Gastroesophageal sphincter (tissue), 4 donors: ENCODE measurements around the gene RRAD. TPM values are rescaled to one million over a fixed set of nuclear protein-coding genes. Genes with fewer than 3 reads are reported as not detected.

Experiments used
- ATAC-seq: fragments of 150-250 bp; one replicate; pipeline ENCODE4 v1.9.1; 2016; ENCODE audit warnings: mild to moderate bottlenecking, moderate library complexity
- H3K27ac ChIP-seq, 4 donors: fragments of 200-600 bp; sonication (generic) in 3 of 4; 1 replicate in 3 of 4; 2 replicates in 1 of 4; pipeline ENCODE4 v1.5.1; 2016 to 2019
- H3K27me3 ChIP-seq: fragments of 200-600 bp; sonication (generic); one replicate; pipeline ENCODE4 v1.5.1; 2019
- H3K36me3 ChIP-seq, 2 donors: fragments of 200-600 bp; sonication (generic); one replicate each; pipeline ENCODE4 v1.5.1; 2019; ENCODE audit warnings: control low read depth in 1 of 2
- H3K4me1 ChIP-seq, 3 donors: fragments of 200-600 bp; sonication (generic); 1 replicate in 2 of 3; 2 replicates in 1 of 3; pipeline ENCODE4 v1.5.1; 2016 to 2019; ENCODE audit warnings: control low read depth in 2 of 3
- H3K4me3 ChIP-seq, 2 donors: fragments of 200-600 bp; sonication (generic); one replicate each; pipeline ENCODE4 v1.5.1; 2019; ENCODE audit warnings: mild to moderate bottlenecking in 1 of 2, moderate library complexity in 1 of 2
- H3K9me3 ChIP-seq, 3 donors: fragments of 200-600 bp; sonication (generic); one replicate each; pipeline ENCODE4 v1.5.1; 2017 to 2019; ENCODE audit warnings: control low read depth in 2 of 3
- EP300 ChIP-seq: sonication (generic); formaldehyde crosslinking; IDR thresholded peaks from one replicate; pipeline ENCODE4 v1.6.1; 2017; ENCODE audit warnings: antibody characterized with exemption, mild to moderate bottlenecking
- POLR2A ChIP-seq, 2 donors: fragments of 450-650 bp; IDR thresholded peaks; one replicate each; pipeline ENCODE4 v1.6.1; 2017; ENCODE audit warnings: antibody characterized with exemption in 2 of 2, mild to moderate bottlenecking in 2 of 2, moderate library complexity in 1 of 2
- POLR2AphosphoS5 ChIP-seq: sonication (generic); formaldehyde crosslinking; IDR thresholded peaks from one replicate; pipeline ENCODE4 v1.6.1; 2017; ENCODE audit warnings: antibody characterized with exemption
- WGBS, 2 donors: methylation state at CpG; one replicate each; pipeline ENCODE4 v1.1.5; 2018; ENCODE audit warnings: low coverage in 1 of 2; 5-methylcytosine and 5-hydroxymethylcytosine counted together
- total RNA-seq, 4 donors: library from RNA; depleted of rRNA; stranded (reverse); fragments of >200 nt; gene quantifications; one replicate each; pipeline ENCODE4 v1.1.0, GENCODE V29; 2016
- TF ChIP-seq, protein P1 (sequence below), 4 experiments: fragments of 200-600 bp in 2 of 4; fragments of 450-650 bp in 2 of 4; sonication (generic) in 1 of 4; IDR thresholded peaks; one replicate each; pipeline ENCODE4 v1.5.1; 2017 to 2019; ENCODE audit warnings: antibody characterized with exemption in 4 of 4, mild to moderate bottlenecking in 2 of 4, moderate library complexity in 2 of 4

RRAD gene
- total RNA-seq, 4 donors from 2014 or later: 33.4 to 103 (median 50.8) TPM

GRCh38 chr16:66927918-66928649 lies 2.7 kb upstream of the RRAD start:
- Histone ChIP-seq H3K27me3 (peaks cover 3% of the 10 kb centered on the region), H3K9me3 (no peaks in the 10 kb centered on the region), H3K36me3 (peaks cover 0 to 18% of the 10 kb centered on the region in 2 donors), H3K4me1 (peaks cover under 1 to 72% (median 27%) of the 10 kb centered on the region in 3 donors), H3K4me3 (no peak overlapping the region), H3K27ac (peak overlapping the region in 3 of 4 donors; percentile 12 to 96 (median 92))
- 80 to 86% methylated on average over 3 of the region's 8 CpGs for WGBS, 2 donors
- ATAC-seq: no peak
- TF ChIP-seq, protein P1, sequence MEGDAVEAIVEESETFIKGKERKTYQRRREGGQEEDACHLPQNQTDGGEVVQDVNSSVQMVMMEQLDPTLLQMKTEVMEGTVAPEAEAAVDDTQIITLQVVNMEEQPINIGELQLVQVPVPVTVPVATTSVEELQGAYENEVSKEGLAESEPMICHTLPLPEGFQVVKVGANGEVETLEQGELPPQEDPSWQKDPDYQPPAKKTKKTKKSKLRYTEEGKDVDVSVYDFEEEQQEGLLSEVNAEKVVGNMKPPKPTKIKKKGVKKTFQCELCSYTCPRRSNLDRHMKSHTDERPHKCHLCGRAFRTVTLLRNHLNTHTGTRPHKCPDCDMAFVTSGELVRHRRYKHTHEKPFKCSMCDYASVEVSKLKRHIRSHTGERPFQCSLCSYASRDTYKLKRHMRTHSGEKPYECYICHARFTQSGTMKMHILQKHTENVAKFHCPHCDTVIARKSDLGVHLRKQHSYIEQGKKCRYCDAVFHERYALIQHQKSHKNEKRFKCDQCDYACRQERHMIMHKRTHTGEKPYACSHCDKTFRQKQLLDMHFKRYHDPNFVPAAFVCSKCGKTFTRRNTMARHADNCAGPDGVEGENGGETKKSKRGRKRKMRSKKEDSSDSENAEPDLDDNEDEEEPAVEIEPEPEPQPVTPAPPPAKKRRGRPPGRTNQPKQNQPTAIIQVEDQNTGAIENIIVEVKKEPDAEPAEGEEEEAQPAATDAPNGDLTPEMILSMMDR (IDR thresholded peaks at IDR 0.05): no peak
- TF ChIP-seq POLR2AphosphoS5 (no peak), POLR2A (IDR thresholded peaks at IDR 0.05) (no peak), EP300 (no peak)

DNA sequence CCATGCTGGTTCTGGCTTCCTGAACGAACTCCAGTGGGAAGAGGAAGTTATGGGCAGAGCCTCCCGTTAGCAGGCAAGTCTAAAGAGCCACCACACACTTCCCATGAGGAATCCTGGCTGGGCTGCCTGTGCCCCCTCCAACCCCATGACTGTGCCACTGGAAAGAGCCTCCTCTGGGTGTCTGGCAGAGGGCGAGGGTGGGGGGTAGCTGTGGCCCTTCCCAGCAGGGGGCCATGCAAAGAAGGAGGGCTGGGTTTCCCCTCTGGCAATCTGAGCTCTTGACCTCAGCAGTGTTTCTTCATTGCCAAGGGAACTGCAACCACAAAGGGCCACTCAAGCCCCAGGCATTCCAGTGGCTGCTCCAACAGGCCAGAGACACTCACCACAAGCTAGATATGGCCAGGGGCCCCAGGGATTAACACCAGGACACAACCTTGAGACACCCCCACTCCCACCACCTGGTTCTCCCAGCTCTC lies 1.7 kb upstream of the RRAD start:
- WGBS, 2 donors: 56% methylated on average over 1 of the region's 3 CpGs; no CpG with 5 or more reads in 1 of the 2 donors
- TF ChIP-seq, protein P1 (IDR thresholded peaks at IDR 0.05): no peak
- TF ChIP-seq POLR2A (IDR thresholded peaks at IDR 0.05) (no peak), EP300 (no peak), POLR2AphosphoS5 (no peak)
- peaks cover 3% of the 10 kb centered on the region for H3K27me3 ChIP-seq
- H3K4me1 ChIP-seq: peaks cover 0 to 72% (median 24%) of the 10 kb centered on the region in 3 donors
- H3K9me3 ChIP-seq: no peaks in the 10 kb centered on the region
- ATAC-seq: no peak
- peaks cover 0 to 10% of the 10 kb centered on the region in 2 donors for H3K36me3 ChIP-seq
- H3K27ac ChIP-seq: peak overlapping the region; percentile 87 to 96 (median 93)
- H3K4me3 ChIP-seq: no peak overlapping the region

GRCh38 chr16:66926171-66926947 lies 1.0 kb upstream of the RRAD start:
- Histone ChIP-seq H3K9me3 (no peaks in the 10 kb centered on the region), H3K4me1 (peaks cover 0 to 75% (median 30%) of the 10 kb centered on the region in 3 donors), H3K36me3 (peaks cover 0 to 10% of the 10 kb centered on the region in 2 donors), H3K27ac (peak overlapping the region; percentile 87 to 96 (median 93)), H3K27me3 (peaks cover 3% of the 10 kb centered on the region), H3K4me3 (peak overlapping the region; percentile 64 to 83)
- no peak for TF ChIP-seq POLR2AphosphoS5
- TF ChIP-seq EP300: no peak
- TF ChIP-seq POLR2A (IDR thresholded peaks at IDR 0.05): no peak
- TF ChIP-seq, protein P1 (IDR thresholded peaks at IDR 0.05): no peak
- ATAC-seq: no peak
- WGBS, 2 donors: 17 to 49% methylated on average over 2 to 4 of the region's 5 CpGs

- Histone ChIP-seq H3K4me1 (peaks cover 2 to 91% (median 31%) of the 10 kb centered on the region in 3 donors), H3K36me3 (peaks cover 0 to 8% of the 10 kb centered on the region in 2 donors), H3K9me3 (no peaks in the 10 kb centered on the region), H3K27ac (peak overlapping the region; percentile 87 to 96 (median 93)), H3K4me3 (peak overlapping the region; percentile 64 to 83), H3K27me3 (peaks cover 3% of the 10 kb centered on the region)
- TF ChIP-seq, protein P1 (IDR thresholded peaks at IDR 0.05): peak in 3 of 4 experiments; percentile 65 to 79 (median 71)
- no peak for TF ChIP-seq EP300
- TF ChIP-seq POLR2A (IDR thresholded peaks at IDR 0.05): no peak
- TF ChIP-seq POLR2AphosphoS5: no peak
- WGBS, 2 donors: 18 to 40% methylated on average over 2 to 6 of the region's 72 CpGs
- peak; percentile 69 for ATAC-seq
Measured at GRCh38 chr16:66924527-66925321, 611 bp downstream of the RRAD start.
